SK-N-SH treated with all-trans-retinoic acid at 6 μM for 48 hours (cell line): ENCODE data around the gene MAP3K14.

Experiments
- ATAC-seq: fragments of 200-7000 bp; cut with Tn5 transposase; 3 replicates; pipeline ENCODE4 v1.9.1; 2020; ENCODE audit warnings: mild to moderate bottlenecking, moderate library complexity
- ARNTL ChIP-seq: fragments of 450-650 bp; formaldehyde crosslinking; IDR thresholded peaks from 2 replicates; pipeline ENCODE4 v1.5.0; 2020; ENCODE audit warnings: low read depth, mild to moderate bottlenecking, moderate library complexity, borderline replicate concordance
- BACH2 ChIP-seq: fragments of 250-450 bp; sonication (Bioruptor Pico); IDR thresholded peaks from 2 replicates; pipeline ENCODE4 v1.9.0; 2021; ENCODE audit warnings: mild to moderate bottlenecking, borderline replicate concordance
- CSRNP3 ChIP-seq: fragments of 250-450 bp; sonication (Bioruptor Pico); IDR thresholded peaks from 2 replicates; pipeline ENCODE4 v1.5.1; 2021; ENCODE audit warnings: mild to moderate bottlenecking, moderate library complexity
- ESRRG ChIP-seq: fragments of 250-450 bp; sonication (Bioruptor Pico); IDR thresholded peaks from 2 replicates; pipeline ENCODE4 v1.6.1; 2021; ENCODE audit warnings: mild to moderate bottlenecking
- GLIS3 ChIP-seq: fragments of 250-450 bp; sonication (Bioruptor Pico); IDR thresholded peaks from 2 replicates; pipeline ENCODE4 v1.5.0; 2020; ENCODE audit warnings: mild to moderate bottlenecking, moderate library complexity
- ISL1 ChIP-seq: fragments of 250-450 bp; sonication (Bioruptor Pico); IDR thresholded peaks from 2 replicates; pipeline ENCODE4 v2.1.2; 2022; ENCODE audit warnings: mild to moderate bottlenecking, moderate library complexity
- OSR1 ChIP-seq: fragments of 250-450 bp; sonication (Bioruptor Pico); IDR thresholded peaks from 2 replicates; pipeline ENCODE4 v1.8.0; 2022; ENCODE audit warnings: moderate library complexity, mild to moderate bottlenecking, inconsistent platforms
- PPARA ChIP-seq: fragments of 250-450 bp; sonication (Bioruptor Pico); IDR thresholded peaks from 2 replicates; pipeline ENCODE4 v1.5.0; 2020; ENCODE audit warnings: mild to moderate bottlenecking, borderline replicate concordance
- RARB ChIP-seq: fragments of 250-450 bp; sonication (Bioruptor Pico); IDR thresholded peaks from 2 replicates; pipeline ENCODE4 v1.8.0; 2021; ENCODE audit warnings: mild to moderate bottlenecking, moderate library complexity
- TCF4 ChIP-seq: fragments of 250-450 bp; sonication (Bioruptor Pico); IDR thresholded peaks from 2 replicates; pipeline ENCODE4 v1.8.0; 2021; ENCODE audit warnings: mild to moderate bottlenecking, moderate library complexity, borderline replicate concordance
- TOX ChIP-seq: fragments of 250-450 bp; sonication (Bioruptor Pico); IDR thresholded peaks from 2 replicates; pipeline ENCODE4 v1.8.0; 2021; ENCODE audit warnings: mild to moderate bottlenecking, moderate library complexity, borderline replicate concordance
- TSHZ2 ChIP-seq: fragments of 250-450 bp; sonication (Bioruptor Pico); IDR thresholded peaks from 2 replicates; pipeline ENCODE4 v1.5.0; 2020; ENCODE audit warnings: mild to moderate bottlenecking, moderate library complexity
- ZC3H10 ChIP-seq: fragments of 250-450 bp; sonication (Bioruptor Pico); IDR thresholded peaks from 2 replicates; pipeline ENCODE4 v1.5.1; 2021; ENCODE audit warnings: mild to moderate bottlenecking, moderate library complexity
- ZFP3 ChIP-seq: fragments of 250-450 bp; sonication (Bioruptor Pico); IDR thresholded peaks from 2 replicates; pipeline ENCODE4 v1.5.0; 2020; ENCODE audit warnings: mild to moderate bottlenecking, moderate library complexity
- ZFP30 ChIP-seq: fragments of 450-650 bp; formaldehyde crosslinking; IDR thresholded peaks from 2 replicates; pipeline ENCODE4 v1.5.0; 2022; ENCODE audit warnings: mild to moderate bottlenecking, moderate library complexity
- ZNF565 ChIP-seq: fragments of 450-650 bp; formaldehyde crosslinking; conservative IDR thresholded peaks from 2 replicates; pipeline ENCODE4 v1.5.0; 2020; ENCODE audit warnings: low read depth, mild to moderate bottlenecking, moderate library complexity
- ZNF70 ChIP-seq: fragments of 450-650 bp; formaldehyde crosslinking; IDR thresholded peaks from 2 replicates; pipeline ENCODE4 v1.5.0; 2020; ENCODE audit warnings: mild to moderate bottlenecking, moderate library complexity
- ZNF8 ChIP-seq: fragments of 450-650 bp; formaldehyde crosslinking; IDR thresholded peaks from 2 replicates; pipeline ENCODE4 v1.5.0; 2020; ENCODE audit warnings: mild to moderate bottlenecking, moderate library complexity
- TF ChIP-seq, protein P1 (sequence below): fragments of 250-450 bp; sonication (Bioruptor Pico); IDR thresholded peaks from 2 replicates; pipeline ENCODE4 v1.8.0; 2021; ENCODE audit warnings: low read depth, mild to moderate bottlenecking, moderate library complexity, borderline replicate concordance
- TF ChIP-seq, protein P2 (sequence below): fragments of 250-450 bp; sonication (Bioruptor Pico); IDR thresholded peaks from 2 replicates; pipeline ENCODE4 v1.5.1; 2020; ENCODE audit warnings: low read depth, mild to moderate bottlenecking, moderate library complexity

Gene MAP3K14

DNA sequence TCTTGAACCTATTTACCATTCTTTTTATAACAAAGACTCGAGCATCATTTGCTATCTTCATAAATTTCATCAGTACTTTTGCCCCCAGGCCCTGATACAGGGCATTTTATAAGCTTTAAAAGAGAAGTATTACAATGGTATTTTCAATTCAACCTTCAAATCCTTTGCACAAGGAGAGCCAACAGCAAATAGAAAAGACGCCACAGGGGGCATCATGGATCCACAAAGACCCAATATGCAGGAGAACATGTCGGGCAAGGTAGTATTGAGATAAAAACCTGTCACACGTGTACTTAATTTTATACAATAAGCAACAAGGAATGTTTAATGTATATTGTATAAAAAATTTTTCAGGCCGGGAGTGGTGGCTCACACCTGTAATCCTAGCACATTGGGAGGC, 10.2 kb downstream of the MAP3K14 start:
- ATAC-seq, result no peak
- TF ChIP-seq ZNF8 (CRISPR knock-in tag), result no peak
- no peak for TF ChIP-seq ISL1 (CRISPR knock-in tag)
- TF ChIP-seq TCF4, result no peak
- TF ChIP-seq ZNF70 (CRISPR knock-in tag), result no peak
- TF ChIP-seq TSHZ2 (CRISPR knock-in tag), result no peak
- TF ChIP-seq, protein P1, sequence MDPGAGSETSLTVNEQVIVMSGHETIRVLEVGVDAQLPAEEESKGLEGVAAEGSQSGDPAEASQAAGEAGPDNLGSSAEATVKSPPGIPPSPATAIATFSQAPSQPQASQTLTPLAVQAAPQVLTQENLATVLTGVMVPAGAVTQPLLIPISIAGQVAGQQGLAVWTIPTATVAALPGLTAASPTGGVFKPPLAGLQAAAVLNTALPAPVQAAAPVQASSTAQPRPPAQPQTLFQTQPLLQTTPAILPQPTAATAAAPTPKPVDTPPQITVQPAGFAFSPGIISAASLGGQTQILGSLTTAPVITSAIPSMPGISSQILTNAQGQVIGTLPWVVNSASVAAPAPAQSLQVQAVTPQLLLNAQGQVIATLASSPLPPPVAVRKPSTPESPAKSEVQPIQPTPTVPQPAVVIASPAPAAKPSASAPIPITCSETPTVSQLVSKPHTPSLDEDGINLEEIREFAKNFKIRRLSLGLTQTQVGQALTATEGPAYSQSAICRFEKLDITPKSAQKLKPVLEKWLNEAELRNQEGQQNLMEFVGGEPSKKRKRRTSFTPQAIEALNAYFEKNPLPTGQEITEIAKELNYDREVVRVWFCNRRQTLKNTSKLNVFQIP (CRISPR knock-in tag), result no peak
- TF ChIP-seq TOX (CRISPR knock-in tag), result no peak
- TF ChIP-seq BACH2 (CRISPR knock-in tag), result no peak
- TF ChIP-seq ZNF565 (CRISPR knock-in tag), result no peak
- TF ChIP-seq ZC3H10 (CRISPR knock-in tag), result no peak
- TF ChIP-seq, protein P2, sequence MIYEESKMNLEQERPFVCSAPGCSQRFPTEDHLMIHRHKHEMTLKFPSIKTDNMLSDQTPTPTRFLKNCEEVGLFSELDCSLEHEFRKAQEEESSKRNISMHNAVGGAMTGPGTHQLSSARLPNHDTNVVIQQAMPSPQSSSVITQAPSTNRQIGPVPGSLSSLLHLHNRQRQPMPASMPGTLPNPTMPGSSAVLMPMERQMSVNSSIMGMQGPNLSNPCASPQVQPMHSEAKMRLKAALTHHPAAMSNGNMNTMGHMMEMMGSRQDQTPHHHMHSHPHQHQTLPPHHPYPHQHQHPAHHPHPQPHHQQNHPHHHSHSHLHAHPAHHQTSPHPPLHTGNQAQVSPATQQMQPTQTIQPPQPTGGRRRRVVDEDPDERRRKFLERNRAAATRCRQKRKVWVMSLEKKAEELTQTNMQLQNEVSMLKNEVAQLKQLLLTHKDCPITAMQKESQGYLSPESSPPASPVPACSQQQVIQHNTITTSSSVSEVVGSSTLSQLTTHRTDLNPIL, result no peak
- no peak for TF ChIP-seq ARNTL
- no peak for TF ChIP-seq ESRRG (CRISPR knock-in tag)
- no peak for TF ChIP-seq CSRNP3 (CRISPR knock-in tag)
- TF ChIP-seq ZFP3 (CRISPR knock-in tag), result no peak

DNA sequence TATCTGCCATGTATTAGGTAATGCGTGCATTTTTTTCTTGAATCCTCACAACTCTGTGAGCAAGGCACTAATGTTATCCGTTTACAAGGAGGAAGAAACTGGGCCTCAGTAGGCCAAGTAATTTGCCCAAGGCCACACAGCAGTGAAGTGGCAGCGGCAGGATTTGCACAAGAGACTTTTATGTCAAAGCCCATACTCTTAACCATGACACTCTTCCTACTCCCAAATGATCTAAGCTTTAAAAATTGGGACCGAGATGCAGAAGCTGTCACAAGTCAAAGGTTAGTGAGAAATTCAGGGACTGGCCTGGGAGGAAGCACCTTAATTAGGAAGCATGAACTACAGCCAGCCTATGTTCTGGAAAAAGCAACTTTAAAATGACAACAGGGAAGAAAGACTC, 10.7 kb downstream of the MAP3K14 start:
- ATAC-seq, result no peak

More for the DNA sequence above, 10.7 kb downstream of the MAP3K14 start:
- TF ChIP-seq ISL1 (CRISPR knock-in tag) (no peak), ZNF8 (CRISPR knock-in tag) (no peak), ZFP30 (CRISPR knock-in tag) (no peak), PPARA (CRISPR knock-in tag) (no peak), RARB (CRISPR knock-in tag) (no peak), BACH2 (CRISPR knock-in tag) (no peak), OSR1 (CRISPR knock-in tag) (no peak), TSHZ2 (CRISPR knock-in tag) (no peak), GLIS3 (CRISPR knock-in tag) (no peak), ZNF70 (CRISPR knock-in tag) (no peak), CSRNP3 (CRISPR knock-in tag) (no peak), ZFP3 (CRISPR knock-in tag) (no peak), TOX (CRISPR knock-in tag) (no peak)
- TF ChIP-seq, protein P2, result no peak
